H1 (cell line): ENCODE results near the gene LCT.

Experiments used
- ASH2L ChIP-seq: fragments of 200-600, 300-600 bp; sonication (generic); IDR thresholded peaks from one replicate; pipeline ENCODE4 v1.7.1; 2017; ENCODE audit warnings: low read length
- CREB1 ChIP-seq: IDR thresholded peaks from 2 replicates; pipeline ENCODE4 v1.6.1; 2012; ENCODE audit warnings: inconsistent platforms
- EZH2 ChIP-seq: fragments of 200-600 bp; sonication (generic); IDR thresholded peaks from 2 replicates; pipeline ENCODE4 v1.7.1; 2012; ENCODE audit warnings: low read depth, mild to moderate bottlenecking, moderate library complexity, low read length, inconsistent platforms; ENCODE audit not compliant: severe bottlenecking
- GABPA ChIP-seq: IDR thresholded peaks from 2 replicates; pipeline ENCODE4 v1.6.1; 2011; ENCODE audit warnings: mild to moderate bottlenecking, low read length, moderate library complexity, borderline replicate concordance; ENCODE audit not compliant: insufficient read depth
- POLR2A ChIP-seq, 2 experiments: IDR thresholded peaks; 1 replicate in 1 of 2; 2 replicates in 1 of 2; pipeline ENCODE4 v1.6.1; 2011; ENCODE audit warnings: low read depth in 2 of 2, low read length in 2 of 2, mild to moderate bottlenecking in 2 of 2; ENCODE audit errors: control extremely low read depth in 1 of 2
- POLR2AphosphoS5 ChIP-seq: IDR thresholded peaks from 2 replicates; pipeline ENCODE4 v1.6.1; 2011; ENCODE audit warnings: low read depth, low read length
- RAD21 ChIP-seq, 2 experiments: IDR thresholded peaks in 1 of 2; conservative IDR thresholded peaks in 1 of 2; 2 replicates each; pipeline ENCODE4 v1.6.1; 2011; ENCODE audit warnings: low read depth in 2 of 2, low read length in 2 of 2, improper control_type of control experiment in 1 of 2, inconsistent platforms in 1 of 2, mild to moderate bottlenecking in 1 of 2, moderate library complexity in 1 of 2
- RNF2 ChIP-seq: fragments of 200-900, 300-1000 bp; sonication (generic); IDR thresholded peaks from 2 replicates; pipeline ENCODE4 v1.7.1; 2016; ENCODE audit warnings: borderline replicate concordance, low read depth, mild to moderate bottlenecking, antibody characterized with exemption, low read length; ENCODE audit not compliant: poor library complexity, severe bottlenecking; ENCODE audit errors: missing control alignments
- RXRA ChIP-seq: IDR thresholded peaks from 2 replicates; pipeline ENCODE4 v1.6.1; 2011; ENCODE audit warnings: low read depth, mild to moderate bottlenecking, low read length, moderate library complexity; ENCODE audit not compliant: insufficient read depth
- SP2 ChIP-seq: IDR thresholded peaks from 2 replicates; pipeline ENCODE4 v1.6.1; 2012; ENCODE audit warnings: mild to moderate bottlenecking, low read length, inconsistent platforms
- SP4 ChIP-seq: IDR thresholded peaks from 2 replicates; pipeline ENCODE4 v1.6.1; 2012; ENCODE audit warnings: low read length, inconsistent platforms
- TF ChIP-seq, protein P1 (sequence below), 3 experiments: IDR thresholded peaks; 1 replicate in 2 of 3; 2 replicates in 1 of 3; pipeline versions ENCODE4 v1.5.1 to v1.6.1; 2011; ENCODE audit warnings: low read length in 3 of 3, mild to moderate bottlenecking in 3 of 3, inconsistent platforms in 2 of 3, low read depth in 1 of 3, moderate library complexity in 1 of 3; ENCODE audit not compliant: insufficient read depth in 1 of 3; ENCODE audit errors: control extremely low read depth in 1 of 3

DNA sequence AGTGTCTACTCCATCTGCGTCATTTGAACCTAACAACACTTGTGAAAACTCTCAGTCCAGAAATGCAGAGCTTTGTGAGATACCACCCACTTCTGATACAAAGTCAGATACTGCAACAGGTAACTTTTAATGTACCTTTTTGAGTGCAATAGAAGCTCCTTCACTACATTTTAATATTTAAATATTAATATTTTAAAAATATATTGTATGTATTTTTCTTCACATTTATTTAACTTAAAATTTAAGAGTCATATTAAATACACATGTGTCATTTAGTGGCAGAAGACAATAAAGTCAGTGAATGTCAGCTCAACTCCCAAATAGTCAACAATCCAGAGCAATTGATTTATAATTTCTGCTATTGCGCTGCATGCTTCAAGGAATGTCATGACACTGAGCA lies 81.4 kb downstream of the LCT start:
- no peak for TF ChIP-seq EZH2
- TF ChIP-seq, protein P1, sequence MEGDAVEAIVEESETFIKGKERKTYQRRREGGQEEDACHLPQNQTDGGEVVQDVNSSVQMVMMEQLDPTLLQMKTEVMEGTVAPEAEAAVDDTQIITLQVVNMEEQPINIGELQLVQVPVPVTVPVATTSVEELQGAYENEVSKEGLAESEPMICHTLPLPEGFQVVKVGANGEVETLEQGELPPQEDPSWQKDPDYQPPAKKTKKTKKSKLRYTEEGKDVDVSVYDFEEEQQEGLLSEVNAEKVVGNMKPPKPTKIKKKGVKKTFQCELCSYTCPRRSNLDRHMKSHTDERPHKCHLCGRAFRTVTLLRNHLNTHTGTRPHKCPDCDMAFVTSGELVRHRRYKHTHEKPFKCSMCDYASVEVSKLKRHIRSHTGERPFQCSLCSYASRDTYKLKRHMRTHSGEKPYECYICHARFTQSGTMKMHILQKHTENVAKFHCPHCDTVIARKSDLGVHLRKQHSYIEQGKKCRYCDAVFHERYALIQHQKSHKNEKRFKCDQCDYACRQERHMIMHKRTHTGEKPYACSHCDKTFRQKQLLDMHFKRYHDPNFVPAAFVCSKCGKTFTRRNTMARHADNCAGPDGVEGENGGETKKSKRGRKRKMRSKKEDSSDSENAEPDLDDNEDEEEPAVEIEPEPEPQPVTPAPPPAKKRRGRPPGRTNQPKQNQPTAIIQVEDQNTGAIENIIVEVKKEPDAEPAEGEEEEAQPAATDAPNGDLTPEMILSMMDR (IDR thresholded peaks at IDR 0.05; ENCODE audit: control extremely low read depth in 1 of 3, insufficient read depth in 1 of 3, low read depth in 1 of 3, low read length in 3 of 3): no peak
- TF ChIP-seq ASH2L: no peak
- TF ChIP-seq SP2: no peak
- no peak for TF ChIP-seq POLR2AphosphoS5
- no peak for TF ChIP-seq POLR2A (IDR thresholded peaks at IDR 0.05; ENCODE audit: control extremely low read depth in 1 of 2, low read depth in 2 of 2, low read length in 2 of 2)
- TF ChIP-seq GABPA: no peak
- no peak for TF ChIP-seq SP4
- no peak for TF ChIP-seq RAD21 (IDR thresholded peaks at IDR 0.05 in 1 of 2, conservative IDR thresholded peaks at IDR 0.05 in 1 of 2; ENCODE audit: low read depth in 2 of 2, low read length in 2 of 2)
- no peak for TF ChIP-seq CREB1
- TF ChIP-seq RNF2: no peak
- TF ChIP-seq RXRA: no peak
